Natural killer cell (primary cell): ENCODE results near the gene MRGPRX1. TPM values are rescaled to one million over a fixed set of nuclear protein-coding genes. Genes with fewer than 3 reads are reported as not detected.
"Not testable (repeated sequence)": the region's sequence is repeated elsewhere in the genome, so short reads cannot be mapped to it uniquely, and the experiment has no call there.

Experiments
- ATAC-seq, 3 donors: fragments of 150-1000 bp in 2 of 3; fragments of 200-7000 bp in 1 of 3; cut with Tn5 transposase; 1 replicate in 1 of 3; 2 replicates in 2 of 3; pipeline ENCODE4 v1.10.0; 2021; ENCODE audit warnings: mild to moderate bottlenecking in 2 of 3, moderate library complexity in 2 of 3
- DNase-seq, 2 donors: peaks; one replicate each; pipeline versions ENCODE4 v3.0.0 to v3.0.0-alpha.2; 2013 to 2021; ENCODE audit warnings: mixed read lengths in 1 of 2
- H3K27ac ChIP-seq: one replicate; pipeline ENCODE4 v1.5.1; 2013; ENCODE audit warnings: mild to moderate bottlenecking, low read length
- H3K27me3 ChIP-seq: one replicate; pipeline ENCODE4 v1.6.1; 2013; ENCODE audit warnings: low read length; ENCODE audit not compliant: control insufficient read depth, insufficient read depth
- H3K36me3 ChIP-seq: one replicate; pipeline ENCODE4 v1.6.1; 2013; ENCODE audit warnings: low read length; ENCODE audit not compliant: control insufficient read depth, insufficient read depth
- H3K4me1 ChIP-seq: one replicate; pipeline ENCODE4 v1.6.1; 2013; ENCODE audit warnings: low read length; ENCODE audit not compliant: control insufficient read depth, insufficient read depth
- H3K4me3 ChIP-seq: one replicate; pipeline ENCODE4 v1.5.1; 2013; ENCODE audit warnings: low read length
- H3K9me3 ChIP-seq: one replicate; pipeline ENCODE4 v1.6.1; 2013; ENCODE audit warnings: low read length; ENCODE audit not compliant: control insufficient read depth, insufficient read depth
- H3K27ac Mint-ChIP-seq, 2 donors: one replicate each; pipeline ENCODE4 v1.8.0; 2022; ENCODE audit warnings: mild to moderate bottlenecking in 2 of 2, mixed read lengths in 2 of 2, moderate library complexity in 1 of 2
- H3K27me3 Mint-ChIP-seq, 2 donors: one replicate each; pipeline ENCODE4 v1.8.0; 2022; ENCODE audit warnings: low read depth in 2 of 2, mixed read lengths in 2 of 2
- H3K36me3 Mint-ChIP-seq: one replicate; pipeline ENCODE4 v1.8.0; 2022; ENCODE audit warnings: mixed read lengths
- H3K4me1 Mint-ChIP-seq, 2 donors: one replicate each; pipeline ENCODE4 v1.8.0; 2022; ENCODE audit warnings: mixed read lengths in 2 of 2
- H3K4me3 Mint-ChIP-seq: one replicate; pipeline ENCODE4 v1.8.0; 2022; ENCODE audit warnings: mild to moderate bottlenecking, moderate library complexity, mixed read lengths
- H3K9me3 Mint-ChIP-seq, 2 donors: one replicate each; pipeline ENCODE4 v1.8.0; 2022; ENCODE audit warnings: mixed read lengths in 2 of 2
- WGBS: methylation state at CpG from one replicate; pipeline ENCODE4 v1.1.7; 2013; ENCODE audit warnings: missing lambda C conversion rate; ENCODE audit not compliant: insufficient coverage; 5-methylcytosine and 5-hydroxymethylcytosine counted together
- intact Hi-C: fragments of 100-400 bp; cut with micrococcal nuclease; formaldehyde crosslinking; loops from one replicate; pipeline ENCODE4 v1.14.2; 2022
- total RNA-seq, 4 donors: library from RNA; stranded (reverse); fragments of 120-200 nt in 1 of 4; gene quantifications; one replicate each; pipeline versions ENCODE4 v1.2.3 to v1.2.4, GENCODE V29; 2013 to 2022
- TF ChIP-seq, protein P1 (sequence below): fragments of 200-600 bp; IDR thresholded peaks from one replicate; pipeline ENCODE4 v1.8.0; 2022; ENCODE audit warnings: antibody characterized with exemption

Gene MRGPRX1
- total RNA-seq, 3 donors from 2014 or later (not counting 1 experiment from before 2014, with no cell fraction given) = not detected

DNA sequence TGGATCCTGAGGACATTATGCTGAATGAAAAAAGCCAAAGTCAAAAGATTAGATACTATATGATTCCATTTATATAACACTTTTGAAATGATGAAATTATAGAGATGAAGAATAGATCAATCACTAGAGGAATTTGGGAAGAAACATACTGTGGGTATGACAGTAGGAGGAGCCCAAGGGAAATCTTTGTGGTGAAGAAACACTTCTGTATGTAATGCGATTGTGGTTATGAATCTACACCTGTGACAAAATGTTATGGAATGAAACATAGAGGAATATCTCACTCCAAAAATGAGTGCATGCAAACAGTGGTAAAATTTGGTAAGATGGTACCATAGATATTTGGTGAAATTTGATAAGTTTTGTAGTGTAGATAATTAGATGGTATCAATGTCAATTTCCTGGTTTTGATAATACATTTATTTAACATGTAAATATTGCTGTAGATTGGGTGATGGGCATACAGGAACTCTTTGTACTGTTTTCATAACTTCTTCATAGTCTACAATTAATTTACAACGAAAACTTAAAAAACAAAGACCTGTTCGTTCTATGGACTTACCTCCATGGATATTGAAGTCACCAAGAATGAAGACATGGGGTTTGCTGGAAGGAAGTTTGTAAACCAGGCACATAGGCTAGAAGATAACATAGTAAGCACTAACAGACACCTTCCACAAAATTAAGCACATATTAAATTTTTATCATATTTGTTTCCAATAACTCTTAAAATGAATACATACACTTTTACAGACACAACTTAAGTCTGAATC is 11.5 kb downstream of the MRGPRX1 start:
- no peak overlapping the region for H3K27ac ChIP-seq
- H3K27me3 Mint-ChIP-seq = peaks cover 0 to 7% of the 10 kb centered on the region in 2 donors
- intact Hi-C loops = no loop called here
- H3K9me3 ChIP-seq = no peaks in the 10 kb centered on the region
- no peaks in the 10 kb centered on the region for H3K4me1 ChIP-seq
- H3K36me3 Mint-ChIP-seq = no peaks in the 10 kb centered on the region
- no peak overlapping the region for H3K4me3 Mint-ChIP-seq
- no peaks in the 10 kb centered on the region for H3K27me3 ChIP-seq
- TF ChIP-seq, protein P1, sequence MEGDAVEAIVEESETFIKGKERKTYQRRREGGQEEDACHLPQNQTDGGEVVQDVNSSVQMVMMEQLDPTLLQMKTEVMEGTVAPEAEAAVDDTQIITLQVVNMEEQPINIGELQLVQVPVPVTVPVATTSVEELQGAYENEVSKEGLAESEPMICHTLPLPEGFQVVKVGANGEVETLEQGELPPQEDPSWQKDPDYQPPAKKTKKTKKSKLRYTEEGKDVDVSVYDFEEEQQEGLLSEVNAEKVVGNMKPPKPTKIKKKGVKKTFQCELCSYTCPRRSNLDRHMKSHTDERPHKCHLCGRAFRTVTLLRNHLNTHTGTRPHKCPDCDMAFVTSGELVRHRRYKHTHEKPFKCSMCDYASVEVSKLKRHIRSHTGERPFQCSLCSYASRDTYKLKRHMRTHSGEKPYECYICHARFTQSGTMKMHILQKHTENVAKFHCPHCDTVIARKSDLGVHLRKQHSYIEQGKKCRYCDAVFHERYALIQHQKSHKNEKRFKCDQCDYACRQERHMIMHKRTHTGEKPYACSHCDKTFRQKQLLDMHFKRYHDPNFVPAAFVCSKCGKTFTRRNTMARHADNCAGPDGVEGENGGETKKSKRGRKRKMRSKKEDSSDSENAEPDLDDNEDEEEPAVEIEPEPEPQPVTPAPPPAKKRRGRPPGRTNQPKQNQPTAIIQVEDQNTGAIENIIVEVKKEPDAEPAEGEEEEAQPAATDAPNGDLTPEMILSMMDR = no peak
- no peaks in the 10 kb centered on the region for H3K4me1 Mint-ChIP-seq
- WGBS = 93% methylated on average over 2 of the region's 3 CpGs
- DNase-seq (no peak), ATAC-seq (no peak)
- no peak overlapping the region for H3K27ac Mint-ChIP-seq
- no peaks in the 10 kb centered on the region for H3K9me3 Mint-ChIP-seq
- H3K4me3 ChIP-seq = no peak overlapping the region
- H3K36me3 ChIP-seq = no peaks in the 10 kb centered on the region

DNA sequence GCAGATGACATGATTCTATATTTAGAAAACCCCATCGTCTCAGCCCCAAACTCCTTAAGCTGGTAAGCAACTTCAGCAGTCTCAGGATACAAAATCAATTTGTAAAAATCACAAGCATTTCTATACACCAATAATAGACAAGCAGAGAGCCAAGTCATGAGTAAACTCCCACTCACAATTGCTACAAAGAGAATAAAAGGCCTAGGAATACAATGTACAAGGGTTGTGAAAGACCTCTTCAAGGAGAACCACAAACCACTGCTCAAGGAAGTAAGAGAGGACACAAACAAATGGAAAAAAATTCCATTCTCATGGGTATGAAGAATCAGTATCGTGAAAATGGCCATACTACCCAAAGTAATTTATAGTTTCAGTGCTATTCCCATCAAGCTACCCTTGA is 13.8 kb downstream of the MRGPRX1 start:
- H3K27ac ChIP-seq, intact Hi-C loops, H3K27me3 Mint-ChIP-seq, H3K4me3 ChIP-seq, H3K27me3 ChIP-seq, H3K9me3 ChIP-seq, H3K27ac Mint-ChIP-seq, H3K4me3 Mint-ChIP-seq, H3K4me1 ChIP-seq, H3K36me3 ChIP-seq, H3K9me3 Mint-ChIP-seq, H3K4me1 Mint-ChIP-seq, ATAC-seq, DNase-seq, H3K36me3 Mint-ChIP-seq: not testable (repeated sequence)
- 38% methylated on average over 1 of the region's 2 CpGs for WGBS

DNA sequence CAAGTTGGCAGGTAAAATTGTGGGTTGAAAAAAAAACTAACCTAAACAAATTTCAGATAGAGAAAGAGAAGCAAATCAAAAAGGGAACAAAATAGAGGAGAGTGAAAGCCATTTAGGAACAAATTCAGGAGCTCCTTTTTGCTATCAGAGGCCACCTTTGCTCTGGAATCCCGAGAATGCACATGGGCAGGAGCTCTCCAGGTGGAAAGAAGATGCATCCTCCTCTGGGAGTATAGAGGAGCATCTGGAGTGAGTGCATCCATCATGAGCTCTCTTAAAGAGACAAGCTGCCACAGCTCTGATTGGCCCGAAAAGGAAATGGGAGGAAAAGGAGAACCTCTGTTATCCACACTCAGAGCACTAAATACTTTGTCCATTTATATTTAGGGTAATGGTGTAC is 26.3 kb downstream of the MRGPRX1 start:
- 46% methylated on average over 1 of the region's 2 CpGs for WGBS

DNA sequence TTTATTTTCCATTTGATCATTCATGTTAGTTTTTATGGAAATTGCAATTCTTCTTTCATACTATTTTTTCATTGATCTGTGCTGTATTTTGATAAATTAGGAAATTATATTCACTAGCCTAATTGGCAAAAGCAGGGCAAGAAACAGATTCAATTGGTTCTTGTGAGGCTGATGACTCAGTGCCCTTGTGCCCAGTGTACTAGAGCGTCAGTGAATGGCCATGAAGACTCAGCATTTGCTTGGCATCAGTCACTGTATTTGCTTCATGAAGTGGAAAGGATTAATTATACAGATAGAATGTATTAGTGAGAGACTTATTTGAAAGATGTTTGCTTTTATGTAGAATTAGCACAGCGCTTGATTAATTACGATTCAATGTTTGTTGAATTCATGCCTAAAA is 31.8 kb downstream of the MRGPRX1 start:
- H3K27me3 Mint-ChIP-seq = peaks cover 17 to 28% of the 10 kb centered on the region in 2 donors
- H3K27ac Mint-ChIP-seq = no peak overlapping the region
- Histone ChIP-seq H3K27me3 (no peaks in the 10 kb centered on the region), H3K4me3 (no peak overlapping the region), H3K36me3 (no peaks in the 10 kb centered on the region), H3K4me1 (no peaks in the 10 kb centered on the region), H3K27ac (no peak overlapping the region), H3K9me3 (no peaks in the 10 kb centered on the region)
- no peak overlapping the region for H3K4me3 Mint-ChIP-seq
- intact Hi-C loops = no loop called here
- ATAC-seq (no peak), DNase-seq (no peak)
- H3K9me3 Mint-ChIP-seq = no peaks in the 10 kb centered on the region
- TF ChIP-seq, protein P1 = no peak
- H3K4me1 Mint-ChIP-seq = no peaks in the 10 kb centered on the region
- WGBS = 95% methylated on average over 3 of the region's 3 CpGs
- no peaks in the 10 kb centered on the region for H3K36me3 Mint-ChIP-seq

More for the DNA sequence above, 26.3 kb downstream of the MRGPRX1 start:
- no peak for ATAC-seq
- TF ChIP-seq, protein P1 = no peak
- H3K9me3 Mint-ChIP-seq = no peaks in the 10 kb centered on the region
- no peak overlapping the region for H3K4me3 ChIP-seq
- no peak overlapping the region for H3K4me3 Mint-ChIP-seq
- no peak overlapping the region for H3K27ac Mint-ChIP-seq
- no peaks in the 10 kb centered on the region for H3K36me3 Mint-ChIP-seq
- intact Hi-C loops = no loop called here
- H3K27me3 Mint-ChIP-seq = peaks cover 13 to 21% of the 10 kb centered on the region in 2 donors
- H3K9me3 ChIP-seq = no peaks in the 10 kb centered on the region
- H3K4me1 Mint-ChIP-seq = no peaks in the 10 kb centered on the region
- H3K27ac ChIP-seq = no peak overlapping the region
- no peak for DNase-seq
- no peaks in the 10 kb centered on the region for H3K27me3 ChIP-seq
- no peaks in the 10 kb centered on the region for H3K4me1 ChIP-seq
- no peaks in the 10 kb centered on the region for H3K36me3 ChIP-seq

DNA sequence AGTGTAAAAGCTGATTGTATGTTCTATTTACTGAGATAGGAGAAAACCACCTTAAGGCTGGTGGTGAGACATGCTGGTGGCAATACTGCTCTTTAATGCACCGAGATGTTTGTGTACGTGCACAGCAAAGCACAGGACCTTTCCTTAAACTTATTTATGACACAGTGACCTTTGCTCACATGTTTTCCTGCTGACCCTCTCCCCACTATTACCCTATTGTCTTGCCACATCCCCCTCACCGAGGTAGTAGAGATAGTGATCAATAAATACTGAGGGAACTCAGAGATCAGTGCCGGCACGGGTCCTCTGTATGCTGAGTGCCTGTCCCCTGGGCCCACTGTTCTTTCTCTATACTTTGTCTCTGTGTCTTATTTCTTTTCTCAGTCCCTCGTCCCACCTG is 38.6 kb downstream of the MRGPRX1 start:
- H3K27ac Mint-ChIP-seq, H3K27me3 ChIP-seq, H3K4me1 ChIP-seq, H3K36me3 Mint-ChIP-seq, H3K27ac ChIP-seq, H3K9me3 ChIP-seq, H3K4me1 Mint-ChIP-seq, H3K4me3 Mint-ChIP-seq, H3K36me3 ChIP-seq, intact Hi-C loops, DNase-seq, ATAC-seq, H3K9me3 Mint-ChIP-seq, H3K4me3 ChIP-seq: not testable (repeated sequence)
- 36% methylated on average over 6 of the region's 6 CpGs for WGBS
- peaks cover 24 to 53% of the 10 kb centered on the region in 2 donors for H3K27me3 Mint-ChIP-seq

DNA sequence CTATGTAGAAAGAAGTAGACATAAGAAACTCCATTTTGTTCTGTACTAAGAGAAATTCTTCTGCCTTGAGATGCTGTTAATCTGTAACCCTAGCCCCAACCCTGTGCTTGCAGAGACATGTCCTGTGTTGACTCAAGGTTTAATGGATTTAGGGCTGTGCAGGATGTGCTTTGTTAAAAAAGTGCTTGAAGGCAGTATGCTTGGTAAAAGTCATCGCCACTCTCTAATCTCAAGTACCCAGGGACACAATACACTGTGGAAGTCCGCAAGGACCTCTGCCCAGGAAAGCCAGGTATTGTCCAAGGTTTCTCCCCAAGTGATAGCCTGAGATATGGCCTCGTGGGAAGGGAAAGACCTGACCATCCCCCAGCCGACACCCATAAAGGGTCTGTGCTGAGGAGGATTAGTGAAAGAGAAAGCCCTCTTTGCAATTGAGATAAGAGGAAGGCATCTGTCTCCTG is 39.0 kb downstream of the MRGPRX1 start:
- H3K36me3 Mint-ChIP-seq, H3K4me1 Mint-ChIP-seq, ATAC-seq, H3K36me3 ChIP-seq, H3K9me3 Mint-ChIP-seq, intact Hi-C loops, H3K4me3 ChIP-seq, H3K27ac Mint-ChIP-seq, H3K27ac ChIP-seq, H3K9me3 ChIP-seq, H3K4me1 ChIP-seq, H3K27me3 ChIP-seq, H3K4me3 Mint-ChIP-seq, DNase-seq: not testable (repeated sequence)
- WGBS = 47% methylated on average over 4 of the region's 4 CpGs
- H3K27me3 Mint-ChIP-seq = peaks cover 29 to 53% of the 10 kb centered on the region in 2 donors
